ENCODE results near the gene RPL27A.

DNA sequence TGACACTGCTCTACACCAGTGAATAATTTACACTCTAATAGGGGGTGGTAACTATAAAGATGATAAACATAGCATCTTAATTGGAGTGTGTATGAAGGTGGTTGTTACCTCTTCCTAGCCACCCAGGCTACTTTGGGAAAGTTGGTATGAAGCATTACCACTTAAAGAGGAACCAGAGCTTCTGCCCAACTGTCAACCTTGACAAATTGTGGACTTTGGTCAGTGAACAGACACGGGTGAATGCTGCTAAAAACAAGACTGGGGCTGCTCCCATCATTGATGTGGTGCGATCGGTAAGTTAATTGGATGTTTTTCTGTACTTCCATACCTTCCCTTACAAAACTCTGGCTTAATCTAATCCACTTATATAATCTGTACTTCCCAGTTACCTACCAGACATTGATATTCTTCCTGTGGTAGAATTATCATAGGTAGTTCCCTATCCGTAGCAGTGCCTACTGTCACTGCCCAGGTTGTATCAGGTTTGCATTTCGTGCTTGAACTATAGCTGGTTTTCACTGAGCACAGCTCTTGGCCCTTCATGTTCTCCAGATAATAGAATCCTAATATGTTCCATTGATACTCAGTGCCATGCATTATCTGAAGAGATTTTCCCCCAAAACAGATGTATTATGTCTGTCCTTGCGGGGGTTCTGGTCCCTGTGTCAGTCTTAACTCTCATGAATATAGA, 2.2 kb downstream of the RPL27A start:
- TF ChIP-seq, protein P1, sequence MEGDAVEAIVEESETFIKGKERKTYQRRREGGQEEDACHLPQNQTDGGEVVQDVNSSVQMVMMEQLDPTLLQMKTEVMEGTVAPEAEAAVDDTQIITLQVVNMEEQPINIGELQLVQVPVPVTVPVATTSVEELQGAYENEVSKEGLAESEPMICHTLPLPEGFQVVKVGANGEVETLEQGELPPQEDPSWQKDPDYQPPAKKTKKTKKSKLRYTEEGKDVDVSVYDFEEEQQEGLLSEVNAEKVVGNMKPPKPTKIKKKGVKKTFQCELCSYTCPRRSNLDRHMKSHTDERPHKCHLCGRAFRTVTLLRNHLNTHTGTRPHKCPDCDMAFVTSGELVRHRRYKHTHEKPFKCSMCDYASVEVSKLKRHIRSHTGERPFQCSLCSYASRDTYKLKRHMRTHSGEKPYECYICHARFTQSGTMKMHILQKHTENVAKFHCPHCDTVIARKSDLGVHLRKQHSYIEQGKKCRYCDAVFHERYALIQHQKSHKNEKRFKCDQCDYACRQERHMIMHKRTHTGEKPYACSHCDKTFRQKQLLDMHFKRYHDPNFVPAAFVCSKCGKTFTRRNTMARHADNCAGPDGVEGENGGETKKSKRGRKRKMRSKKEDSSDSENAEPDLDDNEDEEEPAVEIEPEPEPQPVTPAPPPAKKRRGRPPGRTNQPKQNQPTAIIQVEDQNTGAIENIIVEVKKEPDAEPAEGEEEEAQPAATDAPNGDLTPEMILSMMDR (IDR thresholded peaks at IDR 0.05 in 2 of 3, conservative IDR thresholded peaks at IDR 0.05 in 1 of 3; ENCODE audit: borderline replicate concordance in 1 of 3, insufficient read depth in 1 of 3, low read depth in 2 of 3, low read length in 2 of 3), result no peak
- TF ChIP-seq POLR2A (IDR thresholded peaks at IDR 0.05; ENCODE audit: borderline replicate concordance, extremely low read depth, insufficient read depth, insufficient read length) (no peak), SP1 (IDR thresholded peaks at IDR 0.05; ENCODE audit: low read depth) (no peak), EGR1 (IDR thresholded peaks at IDR 0.05; ENCODE audit: low read depth) (no peak), JUND (IDR thresholded peaks at IDR 0.05) (no peak), SIN3A (IDR thresholded peaks at IDR 0.05; ENCODE audit: low read depth) (no peak), RAD21 (IDR thresholded peaks at IDR 0.05; ENCODE audit: low read depth) (no peak), SRF (IDR thresholded peaks at IDR 0.05; ENCODE audit: low read depth) (no peak)
- TF ChIP-seq, protein P2, sequence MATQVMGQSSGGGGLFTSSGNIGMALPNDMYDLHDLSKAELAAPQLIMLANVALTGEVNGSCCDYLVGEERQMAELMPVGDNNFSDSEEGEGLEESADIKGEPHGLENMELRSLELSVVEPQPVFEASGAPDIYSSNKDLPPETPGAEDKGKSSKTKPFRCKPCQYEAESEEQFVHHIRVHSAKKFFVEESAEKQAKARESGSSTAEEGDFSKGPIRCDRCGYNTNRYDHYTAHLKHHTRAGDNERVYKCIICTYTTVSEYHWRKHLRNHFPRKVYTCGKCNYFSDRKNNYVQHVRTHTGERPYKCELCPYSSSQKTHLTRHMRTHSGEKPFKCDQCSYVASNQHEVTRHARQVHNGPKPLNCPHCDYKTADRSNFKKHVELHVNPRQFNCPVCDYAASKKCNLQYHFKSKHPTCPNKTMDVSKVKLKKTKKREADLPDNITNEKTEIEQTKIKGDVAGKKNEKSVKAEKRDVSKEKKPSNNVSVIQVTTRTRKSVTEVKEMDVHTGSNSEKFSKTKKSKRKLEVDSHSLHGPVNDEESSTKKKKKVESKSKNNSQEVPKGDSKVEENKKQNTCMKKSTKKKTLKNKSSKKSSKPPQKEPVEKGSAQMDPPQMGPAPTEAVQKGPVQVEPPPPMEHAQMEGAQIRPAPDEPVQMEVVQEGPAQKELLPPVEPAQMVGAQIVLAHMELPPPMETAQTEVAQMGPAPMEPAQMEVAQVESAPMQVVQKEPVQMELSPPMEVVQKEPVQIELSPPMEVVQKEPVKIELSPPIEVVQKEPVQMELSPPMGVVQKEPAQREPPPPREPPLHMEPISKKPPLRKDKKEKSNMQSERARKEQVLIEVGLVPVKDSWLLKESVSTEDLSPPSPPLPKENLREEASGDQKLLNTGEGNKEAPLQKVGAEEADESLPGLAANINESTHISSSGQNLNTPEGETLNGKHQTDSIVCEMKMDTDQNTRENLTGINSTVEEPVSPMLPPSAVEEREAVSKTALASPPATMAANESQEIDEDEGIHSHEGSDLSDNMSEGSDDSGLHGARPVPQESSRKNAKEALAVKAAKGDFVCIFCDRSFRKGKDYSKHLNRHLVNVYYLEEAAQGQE (IDR thresholded peaks at IDR 0.05; ENCODE audit: low read depth), result no peak
- TF ChIP-seq, protein P3, sequence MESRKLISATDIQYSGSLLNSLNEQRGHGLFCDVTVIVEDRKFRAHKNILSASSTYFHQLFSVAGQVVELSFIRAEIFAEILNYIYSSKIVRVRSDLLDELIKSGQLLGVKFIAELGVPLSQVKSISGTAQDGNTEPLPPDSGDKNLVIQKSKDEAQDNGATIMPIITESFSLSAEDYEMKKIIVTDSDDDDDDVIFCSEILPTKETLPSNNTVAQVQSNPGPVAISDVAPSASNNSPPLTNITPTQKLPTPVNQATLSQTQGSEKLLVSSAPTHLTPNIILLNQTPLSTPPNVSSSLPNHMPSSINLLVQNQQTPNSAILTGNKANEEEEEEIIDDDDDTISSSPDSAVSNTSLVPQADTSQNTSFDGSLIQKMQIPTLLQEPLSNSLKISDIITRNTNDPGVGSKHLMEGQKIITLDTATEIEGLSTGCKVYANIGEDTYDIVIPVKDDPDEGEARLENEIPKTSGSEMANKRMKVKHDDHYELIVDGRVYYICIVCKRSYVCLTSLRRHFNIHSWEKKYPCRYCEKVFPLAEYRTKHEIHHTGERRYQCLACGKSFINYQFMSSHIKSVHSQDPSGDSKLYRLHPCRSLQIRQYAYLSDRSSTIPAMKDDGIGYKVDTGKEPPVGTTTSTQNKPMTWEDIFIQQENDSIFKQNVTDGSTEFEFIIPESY (IDR thresholded peaks at IDR 0.05; ENCODE audit: extremely low read depth, insufficient replicate concordance, low read length), result no peak
- TF ChIP-seq, protein P4, sequence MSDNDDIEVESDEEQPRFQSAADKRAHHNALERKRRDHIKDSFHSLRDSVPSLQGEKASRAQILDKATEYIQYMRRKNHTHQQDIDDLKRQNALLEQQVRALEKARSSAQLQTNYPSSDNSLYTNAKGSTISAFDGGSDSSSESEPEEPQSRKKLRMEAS (IDR thresholded peaks at IDR 0.05), result no peak
